Endothelial cell (in vitro differentiated cells): Measurements from ENCODE around the gene COL6A5. TPM values are rescaled to one million over a fixed set of nuclear protein-coding genes. Genes with fewer than 3 reads are reported as not detected.

Source experiments
- DNase-seq: peaks from one replicate; pipeline ENCODE4 v3.0.0; 2021; ENCODE audit warnings: low spot score
- H3K27ac Mint-ChIP-seq: one replicate; pipeline ENCODE4 v1.8.0; 2021; ENCODE audit warnings: mixed read lengths, inconsistent platforms; ENCODE audit not compliant: unreplicated experiment
- H3K27me3 Mint-ChIP-seq: one replicate; pipeline ENCODE4 v1.8.0; 2021; ENCODE audit warnings: mild to moderate bottlenecking, moderate library complexity, mixed read lengths, inconsistent platforms; ENCODE audit not compliant: unreplicated experiment
- H3K36me3 Mint-ChIP-seq: one replicate; pipeline ENCODE4 v1.8.0; 2021; ENCODE audit warnings: mild to moderate bottlenecking, low read depth, mixed read lengths, inconsistent platforms; ENCODE audit not compliant: unreplicated experiment
- H3K4me1 Mint-ChIP-seq: one replicate; pipeline ENCODE4 v1.8.0; 2021; ENCODE audit warnings: mild to moderate bottlenecking, mixed read lengths, inconsistent platforms; ENCODE audit not compliant: unreplicated experiment
- H3K4me3 Mint-ChIP-seq: one replicate; pipeline ENCODE4 v1.8.0; 2021; ENCODE audit warnings: mild to moderate bottlenecking, mixed read lengths, inconsistent platforms; ENCODE audit not compliant: unreplicated experiment
- H3K9me3 Mint-ChIP-seq: one replicate; pipeline ENCODE4 v1.8.0; 2021; ENCODE audit warnings: mixed read lengths, inconsistent platforms; ENCODE audit not compliant: unreplicated experiment
- CTCF ChIP-seq: fragments of 200-600 bp; sonication (generic); IDR thresholded peaks from one replicate; pipeline ENCODE4 v1.5.0; 2021; ENCODE audit warnings: antibody characterized with exemption; ENCODE audit not compliant: unreplicated experiment
- total RNA-seq: library from RNA; stranded (reverse); fragmentation: NEBNext Ultra II Directional; extraction: Animal tissue kit (Norgen Biotek cat#: 25700); gene quantifications from one replicate; pipeline ENCODE4 v1.2.1, GENCODE V29; 2021; ENCODE audit not compliant: unreplicated experiment

COL6A5 gene
- total RNA-seq, 1 donor from 2014 or later = not detected

GRCh38 chr3:130312374-130312773 lies 33.1 kb upstream of the COL6A5 start:
- Mint-ChIP-seq H3K27me3 (no peaks in the 10 kb centered on the region), H3K4me1 (no peaks in the 10 kb centered on the region), H3K4me3 (no peak overlapping the region), H3K9me3 (no peaks in the 10 kb centered on the region), H3K27ac (no peak overlapping the region), H3K36me3 (no peaks in the 10 kb centered on the region)
- no peak for TF ChIP-seq CTCF
- DNase-seq = no peak

GRCh38 chr3:130316169-130316568 lies 29.3 kb upstream of the COL6A5 start:
- Mint-ChIP-seq H3K4me1 (no peaks in the 10 kb centered on the region), H3K36me3 (no peaks in the 10 kb centered on the region), H3K9me3 (no peaks in the 10 kb centered on the region), H3K27ac (no peak overlapping the region), H3K27me3 (no peaks in the 10 kb centered on the region), H3K4me3 (no peak overlapping the region)
- DNase-seq = no peak
- no peak for TF ChIP-seq CTCF

- Mint-ChIP-seq H3K9me3 (no peaks in the 10 kb centered on the region), H3K4me1 (no peaks in the 10 kb centered on the region), H3K27me3 (peaks cover 2% of the 10 kb centered on the region), H3K4me3 (no peak overlapping the region), H3K36me3 (no peaks in the 10 kb centered on the region), H3K27ac (no peak overlapping the region)
- no peak for DNase-seq
- TF ChIP-seq CTCF = no peak
These were observed 22.0 kb upstream of the COL6A5 start for GRCh38 chr3:130323503-130323902.

- DNase-seq = no peak
- Mint-ChIP-seq H3K36me3 (peaks cover 7% of the 10 kb centered on the region), H3K27ac (no peak overlapping the region), H3K4me3 (no peak overlapping the region), H3K4me1 (no peaks in the 10 kb centered on the region), H3K27me3 (peaks cover 1% of the 10 kb centered on the region), H3K9me3 (peaks cover 17% of the 10 kb centered on the region)
- TF ChIP-seq CTCF = no peak
These were observed 4.7 kb upstream of the COL6A5 start for GRCh38 chr3:130340766-130341165.

- DNase-seq = no peak
- no peak overlapping the region for H3K27ac Mint-ChIP-seq
- peaks cover 7% of the 10 kb centered on the region for H3K36me3 Mint-ChIP-seq
- no peak for TF ChIP-seq CTCF
- H3K4me1 Mint-ChIP-seq = no peaks in the 10 kb centered on the region
- H3K9me3 Mint-ChIP-seq = peaks cover 11% of the 10 kb centered on the region
- peaks cover 1% of the 10 kb centered on the region for H3K27me3 Mint-ChIP-seq
- no peak overlapping the region for H3K4me3 Mint-ChIP-seq
These were observed 4.1 kb upstream of the COL6A5 start for GRCh38 chr3:130341388-130341787.
